Body of pancreas (tissue), 4 donors: ENCODE data around the gene STAC.

ENCODE experiments used
- CTCF ChIP-seq, 7 experiments: fragments of 450-650 bp in 4 of 7; fragments of 200-600 bp in 3 of 7; sonication (generic) in 3 of 7; IDR thresholded peaks; one replicate each; pipeline ENCODE4 v1.5.1; 2016 to 2019; ENCODE audit warnings: antibody characterized with exemption in 7 of 7
- POLR2A ChIP-seq, 3 donors: fragments of 450-650 bp; IDR thresholded peaks; one replicate each; pipeline ENCODE4 v1.6.1; 2016; ENCODE audit warnings: antibody characterized with exemption in 3 of 3, mild to moderate bottlenecking in 2 of 3

GRCh38 chr3:36575241-36575640 is 194.9 kb downstream of the STAC start:
- no peak for TF ChIP-seq POLR2A (IDR thresholded peaks at IDR 0.05)
- TF ChIP-seq CTCF (IDR thresholded peaks at IDR 0.05): no peak
